Kidney (tissue), 14 donors: ENCODE measurements around the gene CYTH3. TPM values are rescaled to one million over a fixed set of nuclear protein-coding genes. Genes with fewer than 3 reads are reported as not detected.

Experiments used
- DNase-seq, 5 donors: peaks; one replicate each; pipeline ENCODE4 v3.0.0-alpha.2; 2013 to 2020
- FAIRE-seq: peaks from 2 replicates; lab custom pipeline; 2012; peaks lifted over from hg19 to GRCh38; lab: Jason Lieb, UNC
- H3K27ac ChIP-seq, 2 donors: one replicate each; pipeline ENCODE4 v1.7.0; 2013; ENCODE audit warnings: low read depth in 2 of 2, low read length in 2 of 2, inconsistent platforms in 1 of 2
- H3K27me3 ChIP-seq: one replicate; pipeline ENCODE4 v1.7.1; 2013; ENCODE audit warnings: low read length, inconsistent platforms; ENCODE audit not compliant: control insufficient read depth, insufficient read depth
- H3K36me3 ChIP-seq, 3 donors: one replicate each; pipeline versions ENCODE4 v1.7.0 to v1.7.1; 2013; ENCODE audit warnings: low read length in 3 of 3, control low read depth in 1 of 3, inconsistent platforms in 1 of 3; ENCODE audit not compliant: insufficient read depth in 3 of 3, control insufficient read depth in 2 of 3
- H3K4me1 ChIP-seq, 3 donors: one replicate each; pipeline versions ENCODE4 v1.7.0 to v1.7.1; 2013; ENCODE audit warnings: low read length in 3 of 3, inconsistent platforms in 1 of 3, low read depth in 1 of 3; ENCODE audit not compliant: control insufficient read depth in 2 of 3, insufficient read depth in 2 of 3
- H3K4me3 ChIP-seq, 3 donors: one replicate each; pipeline versions ENCODE4 v1.7.0 to v1.8.1; 2013; ENCODE audit warnings: low read length in 3 of 3, control low read depth in 1 of 3, inconsistent platforms in 1 of 3
- H3K9ac ChIP-seq, 3 donors: one replicate each; pipeline versions ENCODE4 v1.7.0 to v1.7.1; 2013; ENCODE audit warnings: low read length in 3 of 3, control low read depth in 1 of 3, inconsistent platforms in 1 of 3
- H3K9me3 ChIP-seq, 3 donors: one replicate each; pipeline versions ENCODE4 v1.7.0 to v1.7.1; 2013; ENCODE audit warnings: low read length in 3 of 3, control low read depth in 1 of 3, inconsistent platforms in 1 of 3; ENCODE audit not compliant: control insufficient read depth in 2 of 3, insufficient read depth in 1 of 3
- CTCF ChIP-seq: IDR thresholded peaks from 3 replicates; pipeline ENCODE4 v1.5.1; 2012; ENCODE audit warnings: mild to moderate bottlenecking, moderate library complexity, borderline replicate concordance; ENCODE audit not compliant: insufficient read depth; ENCODE audit errors: extremely low read depth
- intact Hi-C: fragments of 100-400 bp; cut with DNase I; formaldehyde crosslinking; loops from one replicate; pipeline ENCODE4 v1.11.1; 2022
- polyA plus RNA-seq: library from polyadenylated mRNA; stranded (reverse); fragments of 350-450 nt; fragmentation: Illumina TruSeq; extraction: RNeasy Lipid Tissue Mini Kit (QIAGEN cat#74804); gene quantifications from one replicate; pipeline ENCODE4 v1.2.3, GENCODE V29; 2014; ENCODE audit warnings: low read depth, low replicate concordance; ENCODE audit not compliant: insufficient read depth
- total RNA-seq: library from RNA; stranded (reverse); fragmentation: NEBNext Ultra II Directional; extraction: Animal tissue kit (Norgen Biotek cat#: 25700); gene quantifications from one replicate; pipeline ENCODE4 v1.2.1, GENCODE V29; 2021
- donor health status: control.
- donor health status: control.
- donor health status: control.
- donor health status: control.
- donor health status: control.
- donor health status: DM: yes; HTN: yes; CAD: no.
- donor health status: Normal renal cell carcinoma (clear cell type).

The CYTH3 gene
- total and polyA plus RNA-seq, 2 donors from 2014 or later: 9.1 to 18.5 TPM

GRCh38 chr7:6273917-6274630 is 1.6 kb upstream of the CYTH3 start:
- FAIRE-seq: no peak
- no peak overlapping the region for H3K27ac ChIP-seq
- no peak for DNase-seq
- H3K9me3 ChIP-seq: no peaks in the 10 kb centered on the region
- no peak overlapping the region for H3K4me3 ChIP-seq
- no peak overlapping the region for H3K9ac ChIP-seq
- H3K36me3 ChIP-seq: no peaks in the 10 kb centered on the region
- TF ChIP-seq CTCF: no peak
- peaks cover 0 to 19% (median 9%) of the 10 kb centered on the region in 3 donors for H3K4me1 ChIP-seq
- H3K27me3 ChIP-seq: no peaks in the 10 kb centered on the region
- intact Hi-C loops: no loop called here

GRCh38 chr7:6273380-6273837 is 985 bp upstream of the CYTH3 start:
- TF ChIP-seq CTCF: no peak
- Histone ChIP-seq H3K27me3 (no peaks in the 10 kb centered on the region), H3K27ac (no peak overlapping the region), H3K9ac (peak overlapping the region in 1 of 3 donors; percentile 68), H3K4me3 (peak overlapping the region in 1 of 3 donors; percentile 69), H3K36me3 (no peaks in the 10 kb centered on the region), H3K9me3 (no peaks in the 10 kb centered on the region), H3K4me1 (peaks cover 0 to 22% (median 11%) of the 10 kb centered on the region in 3 donors)
- peak in 4 of 5 donors; percentile 60 to 80 (median 74) for DNase-seq
- intact Hi-C loops: no loop called here
- FAIRE-seq: no peak

- Histone ChIP-seq H3K9ac (peak overlapping the region; percentile 30 to 75 (median 69)), H3K27ac (no peak overlapping the region), H3K36me3 (no peaks in the 10 kb centered on the region), H3K9me3 (no peaks in the 10 kb centered on the region), H3K4me1 (peaks cover 0 to 22% (median 11%) of the 10 kb centered on the region in 3 donors), H3K27me3 (no peaks in the 10 kb centered on the region), H3K4me3 (peak overlapping the region; percentile 69 to 81 (median 69))
- intact Hi-C loops: no loop called here
- TF ChIP-seq CTCF: no peak
- DNase-seq (peak in 4 of 5 donors; percentile 28 to 80 (median 54)), FAIRE-seq (no peak)
These were observed 557 bp downstream of the CYTH3 start for GRCh38 chr7:6271694-6272440.
